ENCODE measurements around the gene SRRT. TPM values are rescaled to one million over a fixed set of nuclear protein-coding genes. Genes with fewer than 3 reads are reported as not detected.

Gene SRRT
- total and polyA plus RNA-seq, 7 donors, result 31.8 to 106 (median 45.6) TPM

DNA sequence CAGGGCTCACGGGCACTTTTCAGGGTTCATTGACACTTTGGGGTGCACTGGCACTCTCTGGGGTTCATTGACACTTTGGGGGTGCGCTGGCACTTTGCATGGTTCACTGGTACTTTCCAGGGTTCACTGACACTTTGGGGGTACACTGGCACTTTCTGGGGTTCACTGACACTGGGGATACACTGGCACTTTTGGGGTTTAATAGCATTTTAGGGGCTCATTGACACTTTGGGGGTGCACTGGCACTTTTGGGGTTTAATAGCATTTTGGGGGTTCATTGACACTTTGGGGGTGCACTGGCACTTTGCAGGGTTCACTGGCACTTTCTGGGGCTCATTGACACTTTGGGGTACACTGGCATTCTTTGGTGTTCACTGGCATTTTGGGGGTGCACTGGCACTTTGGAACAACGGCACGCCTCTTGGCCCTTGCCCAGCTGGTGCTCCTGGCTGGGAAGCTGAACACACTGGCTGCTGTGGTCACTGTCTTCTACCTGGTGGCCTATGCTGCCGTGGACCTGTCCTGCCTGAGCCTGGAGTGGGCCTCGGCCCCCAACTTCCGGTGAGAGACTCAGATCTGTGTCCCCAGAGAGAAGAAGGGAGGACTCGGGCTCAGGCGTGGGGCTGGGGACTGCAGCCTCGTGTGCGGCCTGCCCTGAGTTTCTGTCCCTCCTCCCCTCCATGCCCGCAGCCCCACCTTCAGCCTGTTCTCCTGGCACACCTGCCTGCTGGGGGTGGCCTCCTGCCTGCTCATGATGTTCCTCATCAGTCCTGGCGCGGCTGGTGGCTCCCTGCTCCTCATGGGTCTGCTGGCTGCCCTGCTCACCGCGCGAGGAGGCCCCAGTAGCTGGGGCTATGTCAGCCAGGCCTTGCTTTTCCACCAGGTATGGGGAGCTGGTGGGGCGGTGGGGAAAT is 13.9 kb upstream of the SRRT start:
- TF ChIP-seq EP300 (IDR thresholded peaks at IDR 0.05), result no peak
- TF ChIP-seq POLR2A (IDR thresholded peaks at IDR 0.05), result no peak
- TF ChIP-seq, protein P1, sequence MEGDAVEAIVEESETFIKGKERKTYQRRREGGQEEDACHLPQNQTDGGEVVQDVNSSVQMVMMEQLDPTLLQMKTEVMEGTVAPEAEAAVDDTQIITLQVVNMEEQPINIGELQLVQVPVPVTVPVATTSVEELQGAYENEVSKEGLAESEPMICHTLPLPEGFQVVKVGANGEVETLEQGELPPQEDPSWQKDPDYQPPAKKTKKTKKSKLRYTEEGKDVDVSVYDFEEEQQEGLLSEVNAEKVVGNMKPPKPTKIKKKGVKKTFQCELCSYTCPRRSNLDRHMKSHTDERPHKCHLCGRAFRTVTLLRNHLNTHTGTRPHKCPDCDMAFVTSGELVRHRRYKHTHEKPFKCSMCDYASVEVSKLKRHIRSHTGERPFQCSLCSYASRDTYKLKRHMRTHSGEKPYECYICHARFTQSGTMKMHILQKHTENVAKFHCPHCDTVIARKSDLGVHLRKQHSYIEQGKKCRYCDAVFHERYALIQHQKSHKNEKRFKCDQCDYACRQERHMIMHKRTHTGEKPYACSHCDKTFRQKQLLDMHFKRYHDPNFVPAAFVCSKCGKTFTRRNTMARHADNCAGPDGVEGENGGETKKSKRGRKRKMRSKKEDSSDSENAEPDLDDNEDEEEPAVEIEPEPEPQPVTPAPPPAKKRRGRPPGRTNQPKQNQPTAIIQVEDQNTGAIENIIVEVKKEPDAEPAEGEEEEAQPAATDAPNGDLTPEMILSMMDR (IDR thresholded peaks at IDR 0.05), result no peak
- TF ChIP-seq POLR2AphosphoS5 (IDR thresholded peaks at IDR 0.05), result no peak
- Histone ChIP-seq H3K4me3 (no peak overlapping the region), H3K27ac (no peak overlapping the region), H3K36me3 (peaks cover 0 to 48% (median 14%) of the 10 kb centered on the region in 4 donors), H3K27me3 (no peaks in the 10 kb centered on the region), H3K4me1 (peaks cover 0 to 7% (median 5%) of the 10 kb centered on the region in 4 donors), H3K9me3 (no peaks in the 10 kb centered on the region)
- WGBS, 2 donors, result 90 to 93% methylated on average over 18 of the region's 18 CpGs
- DNase-seq, result no peak
- intact Hi-C loops (cut with DNase I), result loop anchor here (10.0 kb wide), 1 partner anchor 386 kb away; the partner anchor contains the start of gene TSC22D4

DNA sequence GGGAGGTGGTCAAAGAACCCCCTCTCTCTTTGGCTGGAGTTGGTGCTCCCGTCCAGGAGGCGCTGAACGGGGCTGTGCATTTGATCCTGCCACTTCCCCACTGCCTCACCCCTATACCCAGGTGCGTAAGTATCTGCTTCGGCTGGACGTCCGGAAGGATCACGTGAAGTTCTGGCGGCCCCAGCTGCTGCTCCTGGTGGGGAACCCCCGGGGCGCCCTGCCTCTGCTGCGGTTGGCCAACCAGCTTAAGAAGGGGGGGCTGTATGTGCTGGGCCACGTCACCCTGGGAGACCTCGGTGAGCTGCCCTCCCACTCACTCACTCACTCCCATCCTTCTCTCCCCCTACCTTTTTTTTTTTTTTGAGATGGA is 13.3 kb upstream of the SRRT start:
- intact Hi-C loops (cut with DNase I), result loop anchor here (10.0 kb wide), 1 partner anchor 387 kb away; the partner anchor contains the start of gene TSC22D4
- 92 to 94% methylated on average over 14 of the region's 14 CpGs for WGBS, 2 donors
- TF ChIP-seq EP300 (IDR thresholded peaks at IDR 0.05), result no peak
- TF ChIP-seq POLR2A (IDR thresholded peaks at IDR 0.05), result no peak
- TF ChIP-seq POLR2AphosphoS5 (IDR thresholded peaks at IDR 0.05), result no peak
- TF ChIP-seq, protein P1 (IDR thresholded peaks at IDR 0.05), result no peak
- peaks cover 0 to 46% (median 14%) of the 10 kb centered on the region in 4 donors for H3K36me3 ChIP-seq
- DNase-seq, result no peak
- peaks cover 0 to 13% (median 11%) of the 10 kb centered on the region in 4 donors for H3K4me1 ChIP-seq
- no peak overlapping the region for H3K4me3 ChIP-seq
- no peak overlapping the region for H3K27ac ChIP-seq
- H3K27me3 ChIP-seq, result no peaks in the 10 kb centered on the region
- H3K9me3 ChIP-seq, result no peaks in the 10 kb centered on the region

DNA sequence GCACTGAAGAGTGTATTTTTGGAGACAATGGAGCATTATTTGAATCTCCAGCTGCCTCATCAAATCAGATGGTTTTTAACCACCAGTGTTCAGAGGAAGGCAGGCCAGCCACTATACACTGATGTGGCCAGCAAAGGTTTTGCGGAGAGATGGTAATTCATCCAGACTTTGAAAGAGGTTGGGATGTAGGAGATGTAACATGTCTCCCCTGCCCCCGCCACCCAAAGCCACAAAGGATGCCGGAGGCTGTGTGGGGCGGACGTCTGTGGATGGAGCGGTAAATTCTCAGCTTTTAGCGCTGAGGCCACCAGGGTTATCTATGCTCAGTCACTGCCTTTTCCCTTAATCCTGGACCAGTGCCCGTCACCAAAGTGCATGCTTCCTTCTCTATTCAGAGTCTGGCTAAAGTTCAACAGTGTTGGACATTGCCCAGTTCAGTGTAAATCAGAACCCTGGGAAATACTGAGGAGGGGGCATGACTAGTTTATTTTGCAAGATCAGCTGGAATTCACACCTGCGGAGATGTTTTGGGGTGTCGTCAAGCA is 11.4 kb upstream of the SRRT start:
- no peak overlapping the region for H3K27ac ChIP-seq

DNA sequence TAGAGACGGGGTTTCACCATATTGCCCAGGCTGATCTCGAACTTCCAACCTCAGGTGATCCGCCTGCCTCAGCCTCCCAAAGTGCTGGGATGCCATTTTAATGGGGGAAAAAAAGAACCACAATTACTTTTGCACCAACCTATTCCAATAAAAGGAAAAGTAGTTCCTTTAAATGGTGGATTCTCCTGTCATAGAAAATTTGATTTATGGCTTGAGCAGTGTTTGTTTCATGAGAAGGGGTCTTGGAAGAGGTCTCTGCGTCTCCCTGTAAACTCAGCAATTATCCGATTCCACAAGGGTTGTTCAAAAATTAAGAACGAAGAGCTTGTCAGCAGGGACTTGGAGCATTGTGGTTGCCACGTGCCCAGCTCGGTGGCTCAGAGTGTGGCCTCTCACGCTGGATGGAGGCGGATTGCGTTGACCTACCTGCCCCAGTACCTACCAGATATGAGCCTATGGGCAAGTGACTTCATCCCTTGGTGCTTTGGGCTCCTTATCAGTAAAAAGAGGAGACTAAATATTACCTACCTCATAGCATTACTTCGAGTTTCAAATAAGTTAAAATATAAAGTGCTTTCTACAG is 10.5 kb upstream of the SRRT start:
- TF ChIP-seq POLR2AphosphoS5 (IDR thresholded peaks at IDR 0.05) (no peak), EP300 (IDR thresholded peaks at IDR 0.05) (no peak), POLR2A (IDR thresholded peaks at IDR 0.05) (no peak)
- TF ChIP-seq, protein P1 (IDR thresholded peaks at IDR 0.05), result no peak
- no peak overlapping the region for H3K27ac ChIP-seq

More for the DNA sequence above, 11.4 kb upstream of the SRRT start:
- TF ChIP-seq POLR2AphosphoS5 (IDR thresholded peaks at IDR 0.05) (no peak), EP300 (IDR thresholded peaks at IDR 0.05) (no peak), POLR2A (IDR thresholded peaks at IDR 0.05) (no peak)
- TF ChIP-seq, protein P1 (IDR thresholded peaks at IDR 0.05), result no peak
- Histone ChIP-seq H3K4me1 (peaks cover 0 to 30% (median 23%) of the 10 kb centered on the region in 4 donors), H3K9me3 (no peaks in the 10 kb centered on the region), H3K36me3 (peaks cover 0 to 41% (median 14%) of the 10 kb centered on the region in 4 donors), H3K4me3 (no peak overlapping the region), H3K27me3 (no peaks in the 10 kb centered on the region)
- DNase-seq, result no peak
- 51 to 61% methylated on average over 10 of the region's 10 CpGs for WGBS, 2 donors
- intact Hi-C loops (cut with DNase I), result loop anchor here (10.0 kb wide), 1 partner anchor 389 kb away; the partner anchor contains the start of gene TSC22D4

More for the DNA sequence above, 10.5 kb upstream of the SRRT start:
- DNase-seq, result no peak
- Histone ChIP-seq H3K4me3 (no peak overlapping the region), H3K27me3 (no peaks in the 10 kb centered on the region), H3K4me1 (peaks cover 0 to 38% (median 32%) of the 10 kb centered on the region in 4 donors), H3K36me3 (peaks cover 0 to 33% (median 14%) of the 10 kb centered on the region in 4 donors), H3K9me3 (no peaks in the 10 kb centered on the region)
- intact Hi-C loops (cut with DNase I), result loop anchor here (10.0 kb wide), 1 partner anchor 390 kb away; the partner anchor contains the start of gene TSC22D4
- WGBS, 2 donors, result 93% methylated on average over 12 of the region's 12 CpGs

Measured in sigmoid colon (tissue), 7 donors.